Sigmoid colon (tissue), 7 donors: Measurements from ENCODE around the gene DAPP1. TPM values are rescaled to one million over a fixed set of nuclear protein-coding genes. Genes with fewer than 3 reads are reported as not detected.

Source experiments
- DNase-seq: peaks from one replicate; pipeline ENCODE4 v3.0.0-alpha.2; 2019
- H3K27ac ChIP-seq, 4 donors: fragments of 200-600 bp; sonication (generic); one replicate each; pipeline ENCODE4 v1.5.1; 2016 to 2019; ENCODE audit warnings: mild to moderate bottlenecking in 1 of 4
- H3K27me3 ChIP-seq, 3 donors: fragments of 200-600 bp; sonication (generic); one replicate each; pipeline ENCODE4 v1.5.1; 2019; ENCODE audit warnings: mild to moderate bottlenecking in 1 of 3
- H3K36me3 ChIP-seq, 4 donors: fragments of 200-600 bp; sonication (generic); one replicate each; pipeline ENCODE4 v1.5.1; 2016 to 2019
- H3K4me1 ChIP-seq, 4 donors: fragments of 200-600 bp; sonication (generic); one replicate each; pipeline ENCODE4 v1.5.1; 2017 to 2019
- H3K4me3 ChIP-seq, 4 donors: fragments of 200-600 bp; sonication (generic); one replicate each; pipeline ENCODE4 v1.5.1; 2017 to 2019; ENCODE audit warnings: mild to moderate bottlenecking in 2 of 4, moderate library complexity in 1 of 4
- H3K9me3 ChIP-seq, 4 donors: fragments of 200-600 bp in 3 of 4; sonication (generic) in 3 of 4; one replicate each; pipeline versions ENCODE4 v1.5.1 to v1.6.1; 2013 to 2019
- EP300 ChIP-seq, 4 donors: sonication (generic); formaldehyde crosslinking; IDR thresholded peaks; one replicate each; pipeline ENCODE4 v1.6.1; 2017; ENCODE audit warnings: antibody characterized with exemption in 4 of 4
- POLR2A ChIP-seq, 2 donors: fragments of 450-650 bp; IDR thresholded peaks; one replicate each; pipeline ENCODE4 v1.6.1; 2016; ENCODE audit warnings: antibody characterized with exemption in 2 of 2, mild to moderate bottlenecking in 2 of 2, moderate library complexity in 2 of 2
- POLR2AphosphoS5 ChIP-seq, 4 donors: sonication (generic); formaldehyde crosslinking; IDR thresholded peaks; one replicate each; pipeline ENCODE4 v1.6.1; 2017; ENCODE audit warnings: antibody characterized with exemption in 4 of 4
- WGBS, 2 donors: extraction: QIAGEN DNeasy Blood & Tissue Kit; methylation state at CpG; one replicate each; pipeline ENCODE4 v1.1.7; 2013; 5-methylcytosine and 5-hydroxymethylcytosine counted together
- intact Hi-C: fragments of 100-400 bp; cut with DNase I; formaldehyde crosslinking; loops from one replicate; pipeline ENCODE4 v1.15.1; 2023
- polyA plus RNA-seq, 3 donors: library from polyadenylated mRNA; stranded (reverse); fragments of 200-250 nt; gene quantifications; one replicate each; pipeline ENCODE4 v1.2.3, GENCODE V29; 2013
- total RNA-seq, 4 donors: library from RNA; depleted of rRNA; stranded (reverse); fragments of >200 nt; gene quantifications; one replicate each; pipeline ENCODE4 v1.1.0, GENCODE V29; 2016
- TF ChIP-seq, protein P1 (sequence below), 4 experiments: fragments of 450-650 bp in 3 of 4; fragments of 200-600 bp in 1 of 4; IDR thresholded peaks; one replicate each; pipeline ENCODE4 v1.5.1; 2016 to 2019; ENCODE audit warnings: antibody characterized with exemption in 4 of 4, mild to moderate bottlenecking in 3 of 4, moderate library complexity in 2 of 4
- donor health status: healthy with polysubstance abuse.
- donor health status: Bipolar disorder and iron deficiency.
- donor health status: healthy.

DAPP1 gene
- total and polyA plus RNA-seq, 7 donors, result 0.36 to 17.9 (median 1.2) TPM

DNA sequence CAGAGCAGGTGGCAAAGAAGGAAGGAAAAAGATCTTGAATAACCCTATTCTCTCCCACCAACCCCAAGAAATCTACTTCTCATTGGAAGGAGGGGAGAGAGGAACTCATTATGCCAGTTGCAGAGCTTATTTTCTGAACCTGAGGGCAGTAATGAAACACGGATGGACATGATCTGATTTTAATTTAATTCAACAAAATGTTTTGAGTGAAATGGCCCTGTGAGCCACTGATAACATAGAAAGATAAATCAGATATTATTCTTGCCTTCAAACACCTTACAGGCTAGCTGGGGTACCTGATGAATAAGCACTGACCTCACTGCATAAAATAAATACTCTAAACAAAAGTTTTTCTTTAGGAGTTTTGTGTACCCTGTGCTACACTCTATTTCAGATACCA, 30.3 kb downstream of the DAPP1 start:
- no peaks in the 10 kb centered on the region for H3K27me3 ChIP-seq
- H3K9me3 ChIP-seq, result no peaks in the 10 kb centered on the region
- TF ChIP-seq, protein P1, sequence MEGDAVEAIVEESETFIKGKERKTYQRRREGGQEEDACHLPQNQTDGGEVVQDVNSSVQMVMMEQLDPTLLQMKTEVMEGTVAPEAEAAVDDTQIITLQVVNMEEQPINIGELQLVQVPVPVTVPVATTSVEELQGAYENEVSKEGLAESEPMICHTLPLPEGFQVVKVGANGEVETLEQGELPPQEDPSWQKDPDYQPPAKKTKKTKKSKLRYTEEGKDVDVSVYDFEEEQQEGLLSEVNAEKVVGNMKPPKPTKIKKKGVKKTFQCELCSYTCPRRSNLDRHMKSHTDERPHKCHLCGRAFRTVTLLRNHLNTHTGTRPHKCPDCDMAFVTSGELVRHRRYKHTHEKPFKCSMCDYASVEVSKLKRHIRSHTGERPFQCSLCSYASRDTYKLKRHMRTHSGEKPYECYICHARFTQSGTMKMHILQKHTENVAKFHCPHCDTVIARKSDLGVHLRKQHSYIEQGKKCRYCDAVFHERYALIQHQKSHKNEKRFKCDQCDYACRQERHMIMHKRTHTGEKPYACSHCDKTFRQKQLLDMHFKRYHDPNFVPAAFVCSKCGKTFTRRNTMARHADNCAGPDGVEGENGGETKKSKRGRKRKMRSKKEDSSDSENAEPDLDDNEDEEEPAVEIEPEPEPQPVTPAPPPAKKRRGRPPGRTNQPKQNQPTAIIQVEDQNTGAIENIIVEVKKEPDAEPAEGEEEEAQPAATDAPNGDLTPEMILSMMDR (IDR thresholded peaks at IDR 0.05), result no peak
- TF ChIP-seq POLR2AphosphoS5 (IDR thresholded peaks at IDR 0.05) (no peak), EP300 (IDR thresholded peaks at IDR 0.05) (no peak)
- DNase-seq, result no peak
- H3K4me3 ChIP-seq, result no peak overlapping the region
- intact Hi-C loops, result no loop called here
- peaks cover 0 to 10% (median 7%) of the 10 kb centered on the region in 4 donors for H3K4me1 ChIP-seq
- H3K36me3 ChIP-seq, result no peaks in the 10 kb centered on the region
- H3K27ac ChIP-seq, result no peak overlapping the region
- 51 to 57% methylated on average over 1 of the region's 1 CpG for whole genome bisulfite sequencing, 2 donors

DNA sequence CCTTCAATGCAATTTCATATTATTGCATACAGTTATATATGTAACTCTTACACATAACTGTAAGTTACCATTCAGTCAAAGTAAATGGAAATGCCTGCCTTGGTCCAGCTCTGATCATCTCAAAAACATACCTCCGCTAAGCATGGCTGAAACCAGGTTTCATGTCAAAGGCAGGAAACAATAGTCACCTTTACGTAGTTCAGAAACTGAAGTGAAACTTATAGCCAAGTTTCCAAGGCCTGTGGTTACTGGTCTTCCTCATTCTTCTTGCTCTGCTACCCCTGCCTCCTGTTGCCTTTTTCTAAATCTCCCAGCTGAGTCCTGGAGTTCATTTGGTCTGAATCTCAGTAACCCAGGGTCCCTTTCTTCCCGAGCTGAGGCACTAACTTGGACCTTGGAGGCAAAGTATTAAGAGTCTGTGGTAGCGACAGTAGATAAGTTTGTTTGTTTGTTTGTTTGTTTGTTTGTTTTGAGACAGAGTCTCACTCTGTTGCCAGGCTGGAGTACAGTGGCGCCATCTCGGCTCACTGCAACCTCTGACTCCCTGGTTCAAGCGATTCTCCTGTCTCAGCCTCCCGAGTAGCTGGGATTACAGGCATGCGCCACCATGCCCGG, 30.8 kb downstream of the DAPP1 start:
- WGBS, 2 donors, result 81 to 91% methylated on average over 10 of the region's 10 CpGs
- Histone ChIP-seq H3K27me3 (no peaks in the 10 kb centered on the region), H3K36me3 (no peaks in the 10 kb centered on the region), H3K27ac (no peak overlapping the region), H3K9me3 (no peaks in the 10 kb centered on the region), H3K4me1 (peaks cover 0 to 10% (median 7%) of the 10 kb centered on the region in 4 donors), H3K4me3 (no peak overlapping the region)
- intact Hi-C loops, result no loop called here
- TF ChIP-seq POLR2A (IDR thresholded peaks at IDR 0.05) (no peak), POLR2AphosphoS5 (IDR thresholded peaks at IDR 0.05) (no peak), EP300 (IDR thresholded peaks at IDR 0.05) (no peak)
- TF ChIP-seq, protein P1 (IDR thresholded peaks at IDR 0.05), result no peak
- no peak for DNase-seq

DNA sequence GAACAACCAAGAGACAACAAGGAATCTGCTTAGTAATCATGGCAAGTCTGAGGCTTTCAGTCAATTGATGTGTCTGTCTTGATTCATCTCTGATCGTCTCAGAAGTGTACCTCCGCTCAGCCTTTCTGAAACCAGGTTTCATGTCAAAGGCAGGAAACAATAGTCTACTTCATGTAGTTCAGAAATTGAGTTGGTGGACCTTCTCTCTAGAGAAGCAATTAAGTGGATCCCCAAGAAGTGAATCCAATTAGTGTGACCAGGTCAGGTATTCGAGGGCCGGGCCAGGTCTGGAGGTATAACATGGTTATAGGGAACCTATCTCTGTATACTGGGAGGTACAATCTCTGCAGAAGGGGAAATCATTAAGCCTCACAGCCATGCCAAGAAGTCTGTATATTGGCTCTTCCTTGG, 32.0 kb downstream of the DAPP1 start:
- no peaks in the 10 kb centered on the region for H3K9me3 ChIP-seq
- no peak overlapping the region for H3K27ac ChIP-seq
- no peaks in the 10 kb centered on the region for H3K27me3 ChIP-seq
- no peaks in the 10 kb centered on the region for H3K36me3 ChIP-seq
- intact Hi-C loops, result no loop called here
- H3K4me3 ChIP-seq, result no peak overlapping the region
- TF ChIP-seq EP300 (IDR thresholded peaks at IDR 0.05), result no peak
- no peak for TF ChIP-seq POLR2A (IDR thresholded peaks at IDR 0.05)
- no peak for TF ChIP-seq POLR2AphosphoS5 (IDR thresholded peaks at IDR 0.05)
- TF ChIP-seq, protein P1 (IDR thresholded peaks at IDR 0.05), result no peak
- 83 to 91% methylated on average over 4 of the region's 4 CpGs for WGBS, 2 donors
- peaks cover 0 to 10% (median 7%) of the 10 kb centered on the region in 4 donors for H3K4me1 ChIP-seq
- DNase-seq, result no peak

DNA sequence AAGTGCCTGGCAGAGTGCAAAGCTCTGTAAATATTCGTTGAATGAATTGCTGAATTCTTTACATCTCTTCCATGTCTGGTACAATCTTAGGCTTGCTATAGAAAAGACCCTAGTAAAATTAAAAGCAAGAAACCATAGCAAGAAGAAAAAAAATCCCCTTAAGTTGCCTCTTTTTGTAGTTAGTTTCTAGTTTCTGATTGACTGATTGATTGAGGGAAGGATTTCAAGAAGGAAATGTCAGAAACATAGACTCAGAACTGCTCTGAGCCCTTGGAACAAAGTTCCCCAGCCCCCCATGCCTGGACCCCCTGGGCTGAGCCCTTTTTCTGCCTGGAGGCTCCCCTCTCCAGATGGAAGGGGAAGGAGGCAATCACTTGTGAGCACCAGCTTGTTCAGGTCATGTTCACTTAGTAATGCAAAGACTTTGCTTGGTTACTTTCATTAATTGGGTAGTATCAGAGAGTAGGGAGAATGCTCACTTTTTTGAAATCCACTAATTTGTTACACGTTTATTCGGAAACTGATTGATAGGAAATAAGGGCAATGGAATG, 35.6 kb downstream of the DAPP1 start:
- no peak for TF ChIP-seq POLR2A (IDR thresholded peaks at IDR 0.05)
- TF ChIP-seq POLR2AphosphoS5 (IDR thresholded peaks at IDR 0.05), result no peak
- no peak for TF ChIP-seq EP300 (IDR thresholded peaks at IDR 0.05)
- TF ChIP-seq, protein P1 (IDR thresholded peaks at IDR 0.05), result no peak
- Histone ChIP-seq H3K4me1 (peaks cover 0 to 4% (median 0%) of the 10 kb centered on the region in 4 donors), H3K9me3 (no peaks in the 10 kb centered on the region), H3K36me3 (no peaks in the 10 kb centered on the region), H3K4me3 (no peak overlapping the region), H3K27ac (no peak overlapping the region), H3K27me3 (no peaks in the 10 kb centered on the region)
- no peak for DNase-seq
- WGBS, 2 donors, result 85 to 93% methylated on average over 3 of the region's 3 CpGs
- intact Hi-C loops, result no loop called here
